Sigmoid colon (tissue), 4 donors: ENCODE data around the gene SARS2.

Experiments
- POLR2A ChIP-seq, 2 donors: fragments of 450-650 bp; IDR thresholded peaks; one replicate each; pipeline ENCODE4 v1.6.1; 2016; ENCODE audit warnings: antibody characterized with exemption in 2 of 2, mild to moderate bottlenecking in 2 of 2, moderate library complexity in 2 of 2
- POLR2AphosphoS5 ChIP-seq, 4 donors: sonication (generic); formaldehyde crosslinking; IDR thresholded peaks; one replicate each; pipeline ENCODE4 v1.6.1; 2017; ENCODE audit warnings: antibody characterized with exemption in 4 of 4
- TF ChIP-seq, protein P1 (sequence below), 4 experiments: fragments of 450-650 bp in 3 of 4; fragments of 200-600 bp in 1 of 4; IDR thresholded peaks; one replicate each; pipeline ENCODE4 v1.5.1; 2016 to 2019; ENCODE audit warnings: antibody characterized with exemption in 4 of 4, mild to moderate bottlenecking in 3 of 4, moderate library complexity in 2 of 4

DNA sequence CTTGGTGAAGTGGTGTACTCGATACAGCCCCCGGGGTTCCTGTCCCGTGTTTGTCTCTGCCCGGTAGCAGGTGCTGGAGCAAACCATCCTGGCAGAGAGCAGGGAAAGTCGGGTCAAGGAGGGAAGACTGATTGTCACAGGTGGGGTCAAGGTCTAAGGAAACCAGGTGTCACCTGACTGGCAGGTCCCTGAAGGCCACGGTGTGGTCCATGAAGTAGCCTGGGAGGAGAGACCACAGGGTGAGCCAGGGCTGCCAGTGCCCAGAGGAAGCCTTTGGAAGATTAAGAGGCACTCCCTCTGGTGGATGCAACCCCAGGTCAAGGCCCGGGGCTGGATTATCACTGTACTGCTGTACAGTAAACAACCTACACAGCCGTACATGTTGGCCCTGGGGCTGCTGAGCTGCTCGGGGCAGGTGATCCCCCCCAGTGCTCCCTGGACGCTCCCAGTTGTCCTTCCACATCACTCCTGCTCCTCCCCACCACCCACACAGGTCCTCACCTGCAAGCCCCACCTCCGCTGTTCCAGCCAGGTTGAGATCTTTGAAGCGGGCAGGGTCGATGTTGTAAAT is 12.6 kb downstream of the SARS2 start:
- no peak for TF ChIP-seq POLR2AphosphoS5 (IDR thresholded peaks at IDR 0.05)
- TF ChIP-seq, protein P1, sequence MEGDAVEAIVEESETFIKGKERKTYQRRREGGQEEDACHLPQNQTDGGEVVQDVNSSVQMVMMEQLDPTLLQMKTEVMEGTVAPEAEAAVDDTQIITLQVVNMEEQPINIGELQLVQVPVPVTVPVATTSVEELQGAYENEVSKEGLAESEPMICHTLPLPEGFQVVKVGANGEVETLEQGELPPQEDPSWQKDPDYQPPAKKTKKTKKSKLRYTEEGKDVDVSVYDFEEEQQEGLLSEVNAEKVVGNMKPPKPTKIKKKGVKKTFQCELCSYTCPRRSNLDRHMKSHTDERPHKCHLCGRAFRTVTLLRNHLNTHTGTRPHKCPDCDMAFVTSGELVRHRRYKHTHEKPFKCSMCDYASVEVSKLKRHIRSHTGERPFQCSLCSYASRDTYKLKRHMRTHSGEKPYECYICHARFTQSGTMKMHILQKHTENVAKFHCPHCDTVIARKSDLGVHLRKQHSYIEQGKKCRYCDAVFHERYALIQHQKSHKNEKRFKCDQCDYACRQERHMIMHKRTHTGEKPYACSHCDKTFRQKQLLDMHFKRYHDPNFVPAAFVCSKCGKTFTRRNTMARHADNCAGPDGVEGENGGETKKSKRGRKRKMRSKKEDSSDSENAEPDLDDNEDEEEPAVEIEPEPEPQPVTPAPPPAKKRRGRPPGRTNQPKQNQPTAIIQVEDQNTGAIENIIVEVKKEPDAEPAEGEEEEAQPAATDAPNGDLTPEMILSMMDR (IDR thresholded peaks at IDR 0.05) = no peak
- no peak for TF ChIP-seq POLR2A (IDR thresholded peaks at IDR 0.05)
